Activated naive CD4-positive, alpha-beta T cell treated with anti-CD3 and anti-CD28 coated beads, Interleukin-2, amount 50 U/mL, for 24 hours (primary cell): Measurements from ENCODE around the gene RASAL1.

Source experiments
- H3K27ac Mint-ChIP-seq: one replicate; pipeline ENCODE4 v1.8.0; 2021; ENCODE audit warnings: mild to moderate bottlenecking, mixed read lengths
- H3K27me3 Mint-ChIP-seq: one replicate; pipeline ENCODE4 v1.8.0; 2021; ENCODE audit warnings: mixed read lengths
- H3K36me3 Mint-ChIP-seq: one replicate; pipeline ENCODE4 v1.8.0; 2021; ENCODE audit warnings: mixed read lengths
- H3K4me1 Mint-ChIP-seq: one replicate; pipeline ENCODE4 v1.8.0; 2021; ENCODE audit warnings: mixed read lengths
- H3K4me3 Mint-ChIP-seq: one replicate; pipeline ENCODE4 v1.8.0; 2021; ENCODE audit warnings: mild to moderate bottlenecking, mixed read lengths
- H3K9me3 Mint-ChIP-seq: one replicate; pipeline ENCODE4 v1.8.0; 2021; ENCODE audit warnings: mixed read lengths

RASAL1 gene, protein sequence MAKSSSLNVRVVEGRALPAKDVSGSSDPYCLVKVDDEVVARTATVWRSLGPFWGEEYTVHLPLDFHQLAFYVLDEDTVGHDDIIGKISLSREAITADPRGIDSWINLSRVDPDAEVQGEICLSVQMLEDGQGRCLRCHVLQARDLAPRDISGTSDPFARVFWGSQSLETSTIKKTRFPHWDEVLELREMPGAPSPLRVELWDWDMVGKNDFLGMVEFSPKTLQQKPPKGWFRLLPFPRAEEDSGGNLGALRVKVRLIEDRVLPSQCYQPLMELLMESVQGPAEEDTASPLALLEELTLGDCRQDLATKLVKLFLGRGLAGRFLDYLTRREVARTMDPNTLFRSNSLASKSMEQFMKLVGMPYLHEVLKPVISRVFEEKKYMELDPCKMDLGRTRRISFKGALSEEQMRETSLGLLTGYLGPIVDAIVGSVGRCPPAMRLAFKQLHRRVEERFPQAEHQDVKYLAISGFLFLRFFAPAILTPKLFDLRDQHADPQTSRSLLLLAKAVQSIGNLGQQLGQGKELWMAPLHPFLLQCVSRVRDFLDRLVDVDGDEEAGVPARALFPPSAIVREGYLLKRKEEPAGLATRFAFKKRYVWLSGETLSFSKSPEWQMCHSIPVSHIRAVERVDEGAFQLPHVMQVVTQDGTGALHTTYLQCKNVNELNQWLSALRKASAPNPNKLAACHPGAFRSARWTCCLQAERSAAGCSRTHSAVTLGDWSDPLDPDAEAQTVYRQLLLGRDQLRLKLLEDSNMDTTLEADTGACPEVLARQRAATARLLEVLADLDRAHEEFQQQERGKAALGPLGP

DNA sequence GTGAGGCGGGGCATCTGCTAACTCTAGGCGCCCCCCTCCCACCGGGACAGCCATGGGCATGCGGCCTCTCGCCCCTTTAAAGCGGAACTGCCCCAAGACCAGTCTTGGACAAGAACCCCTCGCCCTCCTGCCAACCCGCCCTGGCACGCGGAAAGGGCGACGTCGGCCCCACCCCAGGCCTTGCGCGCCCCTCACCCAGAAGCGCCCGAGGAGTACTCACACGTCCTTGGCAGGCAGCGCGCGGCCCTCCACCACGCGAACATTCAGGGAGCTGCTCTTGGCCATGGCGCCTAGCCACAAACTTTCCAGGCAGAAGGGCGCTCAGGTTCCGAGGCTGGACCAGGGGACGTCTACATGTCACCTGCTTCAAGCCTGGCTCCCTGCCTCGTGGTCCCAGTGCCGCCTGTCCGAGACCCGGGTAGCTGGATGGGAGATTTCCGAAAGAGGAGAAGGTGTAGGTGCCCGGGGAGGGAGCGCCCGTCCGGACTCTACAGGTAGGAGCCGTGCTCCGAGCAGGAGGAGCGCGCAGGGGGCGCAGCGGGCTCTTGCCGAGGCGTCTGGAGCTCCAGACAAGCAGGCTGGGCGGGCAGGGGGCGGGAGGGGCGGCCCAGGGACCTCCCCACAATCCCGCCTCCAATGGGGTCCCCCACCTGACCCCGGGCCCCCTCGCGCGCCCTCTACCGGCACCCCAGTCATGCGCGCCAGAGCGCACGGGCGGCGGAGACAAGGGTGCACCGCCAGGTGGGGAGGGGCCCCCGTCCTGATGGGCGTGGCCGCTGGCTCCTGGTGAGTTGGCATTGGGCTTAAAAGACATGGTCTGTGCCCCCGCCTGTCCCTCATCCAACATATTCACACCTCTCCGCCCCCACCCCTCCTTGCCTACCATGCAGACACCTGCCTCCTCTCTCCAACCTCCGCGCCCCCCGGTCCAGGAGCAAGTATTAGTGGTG, at the start of gene RASAL1:
TSS of gene RASAL1 (minus strand) at position 584 of the 950 bp plus-strand sequence. CDS start at position 285, 299 bp downstream.
- no peaks in the 10 kb centered on the region for H3K36me3 Mint-ChIP-seq
- H3K4me1 Mint-ChIP-seq: peaks cover 10% of the 10 kb centered on the region
- H3K27me3 Mint-ChIP-seq: no peaks in the 10 kb centered on the region
- no peaks in the 10 kb centered on the region for H3K9me3 Mint-ChIP-seq
- H3K4me3 Mint-ChIP-seq: peak within 1 kb of the TSS; percentile 84
- no peak within 1 kb of the TSS for H3K27ac Mint-ChIP-seq

GRCh38 chr12:113184900-113185179, 49.3 kb upstream of the RASAL1 start:
- Mint-ChIP-seq H3K36me3 (peaks cover 10% of the 10 kb centered on the region), H3K4me1 (peaks cover 40% of the 10 kb centered on the region), H3K27me3 (no peaks in the 10 kb centered on the region), H3K27ac (peak overlapping the region; percentile 96), H3K9me3 (no peaks in the 10 kb centered on the region), H3K4me3 (peak overlapping the region; percentile 97)

DNA sequence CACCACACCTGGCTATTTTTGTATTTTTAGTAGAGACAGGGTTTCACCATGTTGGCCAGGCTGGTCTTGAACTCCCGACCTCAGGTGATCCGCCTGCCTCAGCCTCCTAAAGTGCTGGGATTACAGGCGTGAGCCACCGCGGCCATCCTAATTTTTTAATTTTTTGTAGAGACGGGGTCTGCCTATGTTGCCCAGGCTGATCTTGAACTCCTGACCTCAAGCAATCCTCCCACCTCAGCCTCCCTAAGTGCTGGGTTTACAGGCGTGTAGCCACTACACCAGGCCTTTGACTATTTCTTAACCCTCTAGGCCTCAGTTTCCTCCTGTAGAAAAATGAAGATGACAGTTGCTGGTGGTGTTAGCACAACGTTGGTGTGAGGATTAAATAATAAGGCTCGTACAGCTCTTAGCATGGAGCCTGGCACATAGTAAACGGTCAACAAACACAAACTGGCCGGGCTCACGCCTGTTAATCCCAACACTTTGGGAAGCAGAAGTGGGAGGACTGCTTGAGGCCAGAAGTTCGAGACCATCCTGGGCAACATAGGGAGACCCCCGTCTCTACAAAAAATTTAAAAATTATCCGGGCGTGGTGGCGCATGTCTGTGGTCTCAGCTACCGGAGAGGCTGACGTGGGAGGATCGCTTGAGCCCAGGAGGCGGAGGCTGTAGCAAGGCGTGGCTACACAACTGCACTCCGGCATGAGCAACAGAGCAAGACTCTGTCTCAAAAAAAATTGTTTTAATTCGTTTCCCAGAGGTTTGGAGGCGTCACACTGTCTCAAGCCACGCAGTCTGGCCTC, 48.7 kb upstream of the RASAL1 start:
- H3K4me3 Mint-ChIP-seq: peak overlapping the region; percentile 97
- H3K27ac Mint-ChIP-seq: peak overlapping the region; percentile 96
- H3K27me3 Mint-ChIP-seq: no peaks in the 10 kb centered on the region
- peaks cover 8% of the 10 kb centered on the region for H3K36me3 Mint-ChIP-seq
- H3K4me1 Mint-ChIP-seq: peaks cover 38% of the 10 kb centered on the region
- H3K9me3 Mint-ChIP-seq: no peaks in the 10 kb centered on the region

DNA sequence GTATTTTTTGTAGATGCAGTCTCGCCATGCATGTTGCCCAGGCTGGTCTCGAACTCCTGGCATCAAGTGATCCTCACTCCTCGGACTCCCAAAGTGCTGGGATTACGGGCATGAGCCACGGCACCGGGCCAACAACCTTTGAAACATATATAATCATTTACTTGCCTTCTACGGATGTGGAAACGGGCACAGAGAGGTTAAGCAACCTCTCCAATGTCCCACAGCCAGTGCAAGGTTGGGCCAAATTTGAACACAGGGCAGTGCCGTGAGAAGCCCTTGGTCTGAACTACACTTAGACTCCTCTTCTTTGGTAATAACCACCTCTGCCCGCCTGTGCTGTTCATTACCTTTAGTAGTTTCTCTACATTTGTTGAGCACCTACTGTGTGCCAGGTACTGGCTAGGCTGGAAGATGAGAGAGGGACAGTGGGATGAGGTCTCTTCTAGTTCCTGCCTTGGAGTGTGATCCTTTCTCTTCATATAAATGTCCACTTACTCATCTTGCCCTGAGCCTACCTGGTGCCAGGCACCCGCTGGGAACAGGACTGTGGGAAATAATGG, 47.5 kb upstream of the RASAL1 start:
- H3K36me3 Mint-ChIP-seq: peaks cover 6% of the 10 kb centered on the region

DNA sequence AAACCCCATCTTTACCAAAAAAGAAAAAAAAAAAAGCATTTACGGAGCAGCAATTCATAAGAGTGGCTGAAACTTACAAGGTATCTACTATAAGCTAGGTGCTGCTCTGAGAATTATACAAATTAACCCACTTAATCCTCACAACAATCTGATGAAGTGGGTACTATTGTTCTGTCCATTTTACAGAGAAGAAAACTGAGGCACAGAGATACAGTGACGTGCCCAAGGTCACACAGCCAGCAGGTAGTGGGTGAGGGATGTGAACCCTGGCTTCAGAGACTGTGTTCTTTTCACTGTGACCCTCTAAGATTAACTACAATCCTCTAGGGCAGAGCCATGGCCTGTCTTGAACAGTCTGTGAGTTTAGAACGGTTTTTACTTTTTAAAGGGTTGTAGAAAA, 46.4 kb upstream of the RASAL1 start:
- H3K36me3 Mint-ChIP-seq: peaks cover 12% of the 10 kb centered on the region
- H3K27me3 Mint-ChIP-seq: no peaks in the 10 kb centered on the region
- no peaks in the 10 kb centered on the region for H3K9me3 Mint-ChIP-seq
- H3K4me3 Mint-ChIP-seq: peak overlapping the region; percentile 42
- H3K27ac Mint-ChIP-seq: no peak overlapping the region
- peaks cover 30% of the 10 kb centered on the region for H3K4me1 Mint-ChIP-seq

More for the DNA sequence above, 47.5 kb upstream of the RASAL1 start:
- Mint-ChIP-seq H3K27me3 (no peaks in the 10 kb centered on the region), H3K9me3 (no peaks in the 10 kb centered on the region), H3K4me3 (peak overlapping the region; percentile 97), H3K27ac (no peak overlapping the region), H3K4me1 (peaks cover 35% of the 10 kb centered on the region)

DNA sequence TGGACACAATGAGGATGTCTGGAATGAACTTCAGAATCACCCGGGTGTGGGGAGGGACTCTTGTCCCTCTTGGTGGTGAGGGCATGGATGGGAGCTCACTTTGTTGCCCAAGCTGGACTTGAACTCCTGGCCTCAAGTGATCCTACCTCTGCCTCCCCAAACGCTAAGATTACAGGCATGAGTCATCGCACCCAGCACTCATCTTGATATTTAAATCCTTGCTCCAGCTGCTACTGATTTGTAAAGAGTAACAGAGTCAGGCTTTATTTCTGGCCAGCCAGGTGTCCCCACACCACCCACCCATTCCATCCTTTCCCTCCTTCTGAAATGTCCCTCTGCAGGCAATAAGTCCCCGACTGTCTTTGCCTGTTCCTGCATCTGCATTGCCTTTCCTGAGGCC, 44.8 kb upstream of the RASAL1 start:
- Mint-ChIP-seq H3K4me3 (no peak overlapping the region), H3K4me1 (peaks cover 20% of the 10 kb centered on the region), H3K36me3 (peaks cover 15% of the 10 kb centered on the region), H3K9me3 (no peaks in the 10 kb centered on the region), H3K27me3 (no peaks in the 10 kb centered on the region), H3K27ac (no peak overlapping the region)

DNA sequence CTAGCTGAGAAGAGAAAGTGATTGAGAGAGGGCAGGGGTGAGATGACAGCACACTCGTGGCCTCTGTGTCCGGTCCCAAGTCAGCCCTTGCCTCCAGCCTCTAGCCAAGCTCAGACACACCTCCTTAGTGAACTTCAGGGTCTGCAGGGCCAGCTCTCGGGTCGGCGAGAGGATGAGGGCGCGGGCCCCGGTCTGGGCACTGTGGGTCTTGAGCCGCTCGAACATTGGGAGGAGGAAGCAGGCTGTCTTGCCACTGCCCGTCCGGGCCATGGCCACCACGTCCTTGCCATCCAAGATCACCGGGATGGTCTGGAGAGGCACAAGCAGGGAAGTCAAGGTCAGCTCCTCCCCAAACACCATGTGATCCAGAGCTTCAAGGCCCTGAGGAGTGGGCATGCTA, 43.5 kb upstream of the RASAL1 start:
- no peaks in the 10 kb centered on the region for H3K27me3 Mint-ChIP-seq
- no peaks in the 10 kb centered on the region for H3K9me3 Mint-ChIP-seq
- peaks cover 21% of the 10 kb centered on the region for H3K4me1 Mint-ChIP-seq
- peaks cover 19% of the 10 kb centered on the region for H3K36me3 Mint-ChIP-seq
- H3K4me3 Mint-ChIP-seq: no peak overlapping the region
- peak overlapping the region; percentile 30 for H3K27ac Mint-ChIP-seq

DNA sequence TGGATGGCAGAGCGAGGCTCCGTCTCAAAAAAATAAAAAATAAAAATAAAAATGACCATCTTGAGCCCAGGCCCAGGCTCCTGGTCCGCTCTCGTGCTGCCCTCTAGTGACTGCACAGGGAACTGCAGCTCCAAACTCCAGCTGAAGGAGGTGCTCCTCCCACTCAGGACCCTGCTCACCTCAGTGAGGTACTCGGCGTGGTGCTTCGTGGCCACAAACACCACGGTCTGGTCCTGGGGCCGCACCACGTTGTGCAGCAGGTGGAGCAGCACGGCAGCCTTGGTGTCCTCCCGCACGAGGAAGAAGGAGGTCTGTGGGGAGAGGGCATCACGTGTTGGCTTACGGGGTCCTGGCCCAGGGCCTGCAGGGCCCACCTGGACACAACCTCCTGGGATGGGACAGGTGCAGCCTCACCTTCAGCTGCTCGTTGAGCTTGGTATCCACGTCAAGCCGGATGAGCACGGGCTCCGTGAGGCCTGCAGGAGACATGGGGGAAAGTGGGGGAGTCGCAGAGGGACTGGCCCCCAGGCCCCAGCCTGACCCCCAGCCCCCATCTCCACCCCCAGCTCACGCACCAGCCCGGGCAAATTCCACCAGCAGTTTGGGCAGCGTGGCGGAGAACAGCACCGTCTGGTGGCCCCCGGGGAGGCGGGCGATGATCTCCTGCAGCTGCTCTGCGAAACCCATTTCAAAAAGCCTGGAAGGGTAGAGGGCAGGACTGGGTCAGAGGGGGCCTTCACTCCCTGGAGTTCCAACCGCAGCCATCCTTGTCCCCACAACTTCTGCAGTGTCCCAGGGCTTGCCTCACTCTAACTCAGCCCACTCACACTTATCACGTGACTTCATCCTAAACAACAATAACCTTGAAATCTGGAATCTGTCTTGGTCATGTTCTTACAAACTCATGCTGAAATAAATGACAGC, 39.2 kb upstream of the RASAL1 start:
- no peaks in the 10 kb centered on the region for H3K27me3 Mint-ChIP-seq
- no peak overlapping the region for H3K4me3 Mint-ChIP-seq
- peaks cover 27% of the 10 kb centered on the region for H3K36me3 Mint-ChIP-seq
- H3K4me1 Mint-ChIP-seq: peaks cover 9% of the 10 kb centered on the region
- no peak overlapping the region for H3K27ac Mint-ChIP-seq
- H3K9me3 Mint-ChIP-seq: no peaks in the 10 kb centered on the region

- H3K4me3 Mint-ChIP-seq: no peak overlapping the region
- peaks cover 27% of the 10 kb centered on the region for H3K36me3 Mint-ChIP-seq
- H3K4me1 Mint-ChIP-seq: peaks cover 9% of the 10 kb centered on the region
- no peak overlapping the region for H3K27ac Mint-ChIP-seq
- H3K27me3 Mint-ChIP-seq: no peaks in the 10 kb centered on the region
- H3K9me3 Mint-ChIP-seq: no peaks in the 10 kb centered on the region
These were observed 37.6 kb upstream of the RASAL1 start for GRCh38 chr12:113173081-113173698.

GRCh38 chr12:113172185-113172584, 36.6 kb upstream of the RASAL1 start:
- no peak overlapping the region for H3K4me3 Mint-ChIP-seq

GRCh38 chr12:113171543-113171942, 36.0 kb upstream of the RASAL1 start:
- peaks cover 16% of the 10 kb centered on the region for H3K36me3 Mint-ChIP-seq
- H3K27me3 Mint-ChIP-seq: no peaks in the 10 kb centered on the region
- no peak overlapping the region for H3K4me3 Mint-ChIP-seq
- peaks cover 9% of the 10 kb centered on the region for H3K4me1 Mint-ChIP-seq
- H3K27ac Mint-ChIP-seq: no peak overlapping the region
- no peaks in the 10 kb centered on the region for H3K9me3 Mint-ChIP-seq

More at GRCh38 chr12:113172185-113172584, 36.6 kb upstream of the RASAL1 start:
- H3K4me1 Mint-ChIP-seq: peaks cover 9% of the 10 kb centered on the region
- H3K27ac Mint-ChIP-seq: no peak overlapping the region
- no peaks in the 10 kb centered on the region for H3K9me3 Mint-ChIP-seq
- H3K27me3 Mint-ChIP-seq: no peaks in the 10 kb centered on the region
- peaks cover 23% of the 10 kb centered on the region for H3K36me3 Mint-ChIP-seq

DNA sequence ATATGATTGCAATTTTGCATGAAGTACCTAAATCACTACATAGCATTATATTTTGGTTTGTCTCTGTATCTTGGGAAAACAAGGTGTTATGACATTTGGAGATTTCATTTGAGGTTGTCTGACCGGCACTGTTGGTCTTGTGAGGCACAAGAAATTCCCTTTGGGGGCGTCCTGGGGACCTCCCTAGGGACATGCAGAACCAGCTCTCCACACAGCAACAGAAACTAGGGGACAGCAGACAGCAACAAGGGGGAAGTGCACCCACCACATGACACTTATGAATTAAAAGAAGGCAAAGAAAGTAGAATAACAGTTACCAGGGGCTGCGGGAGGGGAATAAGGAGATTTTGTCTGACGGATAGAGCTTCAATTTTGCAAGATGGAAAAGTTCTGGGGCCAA, 35.4 kb upstream of the RASAL1 start:
- Mint-ChIP-seq H3K36me3 (peaks cover 16% of the 10 kb centered on the region), H3K4me1 (peaks cover 9% of the 10 kb centered on the region), H3K27ac (no peak overlapping the region)

GRCh38 chr12:113170457-113170856, 34.9 kb upstream of the RASAL1 start:
- H3K4me1 Mint-ChIP-seq: peaks cover 9% of the 10 kb centered on the region
- H3K9me3 Mint-ChIP-seq: no peaks in the 10 kb centered on the region
- H3K4me3 Mint-ChIP-seq: no peak overlapping the region
- no peaks in the 10 kb centered on the region for H3K27me3 Mint-ChIP-seq
- no peak overlapping the region for H3K27ac Mint-ChIP-seq
- H3K36me3 Mint-ChIP-seq: peaks cover 16% of the 10 kb centered on the region

More for the DNA sequence above, 35.4 kb upstream of the RASAL1 start:
- H3K9me3 Mint-ChIP-seq: no peaks in the 10 kb centered on the region
- no peak overlapping the region for H3K4me3 Mint-ChIP-seq
- H3K27me3 Mint-ChIP-seq: no peaks in the 10 kb centered on the region
